Testis (tissue), 3 donors: ENCODE measurements around the gene ERAL1. TPM values are rescaled to one million over a fixed set of nuclear protein-coding genes. Genes with fewer than 3 reads are reported as not detected.

Experiments
- DNase-seq: peaks from one replicate; pipeline ENCODE4 v3.0.0-alpha.2; 2019
- H3K27ac ChIP-seq, 2 donors: fragments of 200-600 bp; sonication (generic); one replicate each; pipeline ENCODE4 v1.5.1; 2019
- H3K27me3 ChIP-seq: fragments of 200-600 bp; sonication (generic); one replicate; pipeline ENCODE4 v1.5.1; 2019
- H3K36me3 ChIP-seq: fragments of 200-600 bp; sonication (generic); one replicate; pipeline ENCODE4 v1.5.1; 2017; ENCODE audit warnings: low read depth; ENCODE audit errors: missing control alignments
- H3K4me1 ChIP-seq: fragments of 200-600 bp; sonication (generic); one replicate; pipeline ENCODE4 v1.5.1; 2019
- H3K4me3 ChIP-seq, 2 donors: fragments of 200-600 bp; sonication (generic); one replicate each; pipeline ENCODE4 v1.5.1; 2017 to 2019
- H3K9me3 ChIP-seq: fragments of 200-600 bp; sonication (generic); one replicate; pipeline ENCODE4 v1.5.1; 2017
- CTCF ChIP-seq, 3 experiments: fragments of 450-650 bp in 2 of 3; fragments of 200-600 bp in 1 of 3; sonication (generic) in 1 of 3; IDR thresholded peaks; one replicate each; pipeline ENCODE4 v1.5.1; 2016 to 2019; ENCODE audit warnings: antibody characterized with exemption in 3 of 3, mild to moderate bottlenecking in 2 of 3, moderate library complexity in 1 of 3
- POLR2A ChIP-seq: fragments of 450-650 bp; IDR thresholded peaks from one replicate; pipeline ENCODE4 v1.6.1; 2017; ENCODE audit warnings: antibody characterized with exemption, mild to moderate bottlenecking, moderate library complexity
- WGBS, 2 donors: methylation state at CpG; one replicate each; pipeline ENCODE4 v1.1.5; 2018; 5-methylcytosine and 5-hydroxymethylcytosine counted together
- intact Hi-C: fragments of 100-400 bp; cut with DNase I; formaldehyde crosslinking; loops from one replicate; pipeline ENCODE4 v1.15.1; 2023; ENCODE audit warnings: low total_unique reads
- polyA plus RNA-seq: library from polyadenylated mRNA; stranded (reverse); fragments of 350-450 nt; fragmentation: Illumina TruSeq; extraction: RNeasy Lipid Tissue Mini Kit (QIAGEN cat#74804); gene quantifications from one replicate; pipeline ENCODE4 v1.2.3, GENCODE V29; 2014; ENCODE audit warnings: low read depth, low replicate concordance; ENCODE audit not compliant: insufficient read depth
- total RNA-seq, 2 donors: library from RNA; depleted of rRNA; stranded (reverse); fragments of >200 nt; gene quantifications; one replicate each; pipeline ENCODE4 v1.2.3, GENCODE V29; 2016

The ERAL1 gene
- total and polyA plus RNA-seq, 3 donors from 2014 or later: 54.8 to 75.2 (median 61.1) TPM

DNA sequence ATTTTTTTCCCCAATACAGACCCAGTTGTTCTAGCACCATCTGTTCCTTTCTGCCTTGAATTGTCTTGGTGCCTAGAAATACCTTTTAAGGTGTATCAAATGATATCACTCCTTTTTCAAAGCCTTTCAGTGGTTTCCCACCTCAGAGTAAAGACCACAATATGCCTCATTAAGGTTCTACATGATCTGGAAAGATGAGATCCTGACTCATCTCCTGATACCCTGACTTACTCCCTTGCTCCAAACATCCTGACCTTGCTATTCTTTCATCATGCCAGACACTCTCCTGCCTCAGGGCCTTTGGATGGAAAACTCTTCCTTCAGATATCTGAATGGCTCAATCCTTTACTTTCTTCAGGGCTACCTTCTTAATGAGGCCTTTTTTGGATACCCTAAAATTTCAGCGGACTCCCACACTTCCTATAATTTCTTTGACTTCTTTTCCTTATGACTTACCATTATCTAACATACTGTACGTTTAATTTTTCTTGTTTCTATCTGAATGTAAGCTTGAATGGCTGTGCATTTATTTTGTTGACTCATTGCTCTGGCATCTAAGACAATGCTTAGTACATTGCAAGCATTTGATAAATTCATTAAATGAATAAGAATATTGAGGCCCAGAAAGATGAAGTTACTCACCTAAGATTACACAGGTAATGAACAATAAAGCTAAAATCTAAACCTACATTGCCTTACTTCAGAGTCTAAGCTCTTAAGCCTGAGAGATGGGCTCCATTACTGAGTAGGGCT lies 23.5 kb downstream of the ERAL1 start:
- WGBS, 2 donors: 89 to 92% methylated on average over 2 of the region's 2 CpGs
- Histone ChIP-seq H3K9me3 (no peaks in the 10 kb centered on the region), H3K4me1 (no peaks in the 10 kb centered on the region), H3K36me3 (no peaks in the 10 kb centered on the region), H3K27me3 (no peaks in the 10 kb centered on the region), H3K27ac (no peak overlapping the region), H3K4me3 (no peak overlapping the region)
- no peak for TF ChIP-seq CTCF (IDR thresholded peaks at IDR 0.05)
- no peak for TF ChIP-seq POLR2A
- intact Hi-C loops: no loop called here
- DNase-seq: no peak

- TF ChIP-seq CTCF (IDR thresholded peaks at IDR 0.05): peak in 1 of 3 experiments; percentile 8
- no peak for TF ChIP-seq POLR2A
- Histone ChIP-seq H3K9me3 (no peaks in the 10 kb centered on the region), H3K4me1 (no peaks in the 10 kb centered on the region), H3K36me3 (no peaks in the 10 kb centered on the region), H3K27ac (no peak overlapping the region), H3K4me3 (no peak overlapping the region), H3K27me3 (no peaks in the 10 kb centered on the region)
- 91 to 96% methylated on average over 4 of the region's 4 CpGs for WGBS, 2 donors
- DNase-seq: peak; percentile 36
- intact Hi-C loops: no loop called here
Measured at GRCh38 chr17:28878981-28879380, 24.2 kb downstream of the ERAL1 start.

DNA sequence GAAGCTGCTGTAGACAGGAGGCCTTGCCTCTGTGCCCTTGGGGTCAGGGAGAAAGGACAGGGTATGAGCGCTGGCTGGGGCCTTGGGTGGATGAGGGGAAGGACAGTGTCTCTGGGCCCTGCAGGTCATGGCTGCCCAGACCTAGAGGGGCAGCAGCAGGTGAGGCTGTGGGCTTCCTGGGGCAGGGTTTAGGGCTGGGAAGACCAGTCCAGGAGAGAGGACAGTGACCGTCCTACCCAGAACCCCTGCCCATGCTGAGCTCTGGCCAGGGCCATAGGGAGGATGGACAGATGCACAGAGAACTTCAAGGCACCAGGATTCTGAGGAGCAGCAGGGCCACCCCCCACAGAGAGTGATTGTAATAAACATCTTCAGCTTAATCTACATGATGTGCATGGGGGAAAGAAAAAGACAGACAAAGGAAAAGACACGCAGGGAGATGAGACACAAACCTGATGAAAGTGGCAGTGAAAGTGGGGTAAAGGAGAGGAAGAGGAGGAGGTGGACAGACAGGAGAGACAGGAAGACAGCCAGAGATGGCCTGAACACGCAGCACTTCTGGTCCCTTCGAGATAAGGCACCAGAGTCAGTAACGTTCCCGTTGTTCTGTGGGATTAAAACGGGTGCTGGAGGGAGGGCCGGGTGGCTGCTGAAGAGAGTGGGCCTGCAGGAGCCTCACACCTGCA lies 25.2 kb downstream of the ERAL1 start:
- intact Hi-C loops: no loop called here
- TF ChIP-seq POLR2A (no peak), CTCF (IDR thresholded peaks at IDR 0.05) (no peak)
- Histone ChIP-seq H3K27me3 (no peaks in the 10 kb centered on the region), H3K9me3 (no peaks in the 10 kb centered on the region), H3K4me3 (no peak overlapping the region), H3K27ac (no peak overlapping the region), H3K36me3 (no peaks in the 10 kb centered on the region), H3K4me1 (no peaks in the 10 kb centered on the region)
- WGBS, 2 donors: 66 to 68% methylated on average over 8 to 9 of the region's 9 CpGs
- no peak for DNase-seq

GRCh38 chr17:28880572-28880945 lies 25.7 kb downstream of the ERAL1 start:
- Histone ChIP-seq H3K27ac (no peak overlapping the region), H3K27me3 (no peaks in the 10 kb centered on the region), H3K4me1 (no peaks in the 10 kb centered on the region), H3K4me3 (no peak overlapping the region), H3K36me3 (no peaks in the 10 kb centered on the region), H3K9me3 (no peaks in the 10 kb centered on the region)
- 49 to 51% methylated on average over 6 to 10 of the region's 10 CpGs for WGBS, 2 donors
- DNase-seq: no peak
- TF ChIP-seq POLR2A (no peak), CTCF (IDR thresholded peaks at IDR 0.05) (no peak)
- intact Hi-C loops: no loop called here
